Ishikawa (cell line): ENCODE results near the gene ENHO.

Source experiments
- CEBPB ChIP-seq: IDR thresholded peaks from 2 replicates; pipeline ENCODE4 v1.6.1; 2012
- CREB1 ChIP-seq: IDR thresholded peaks from 2 replicates; pipeline ENCODE4 v1.6.1; 2012; ENCODE audit warnings: low read depth
- EGR1 ChIP-seq: IDR thresholded peaks from 2 replicates; pipeline ENCODE4 v1.6.1; 2012
- FOXM1 ChIP-seq: IDR thresholded peaks from 2 replicates; pipeline ENCODE4 v1.6.1; 2012; ENCODE audit warnings: low read depth, borderline replicate concordance
- MAX ChIP-seq: IDR thresholded peaks from 2 replicates; pipeline ENCODE4 v1.6.1; 2012
- NFIC ChIP-seq: IDR thresholded peaks from 2 replicates; pipeline ENCODE4 v1.6.1; 2012
- RAD21 ChIP-seq: IDR thresholded peaks from 2 replicates; pipeline ENCODE4 v1.6.1; 2012; ENCODE audit warnings: low read depth
- REST ChIP-seq: IDR thresholded peaks from 2 replicates; pipeline ENCODE4 v1.6.1; 2012; ENCODE audit warnings: low read depth, mild to moderate bottlenecking
- TAF1 ChIP-seq: IDR thresholded peaks from 2 replicates; pipeline ENCODE4 v1.6.1; 2012; ENCODE audit warnings: low read depth, mild to moderate bottlenecking
- TCF12 ChIP-seq: IDR thresholded peaks from 2 replicates; pipeline ENCODE4 v1.6.1; 2012; ENCODE audit warnings: low read depth
- TEAD4 ChIP-seq: IDR thresholded peaks from 2 replicates; pipeline ENCODE4 v1.6.1; 2012
- USF1 ChIP-seq: IDR thresholded peaks from 2 replicates; pipeline ENCODE4 v1.6.1; 2012
- YY1 ChIP-seq: IDR thresholded peaks from 2 replicates; pipeline ENCODE4 v1.6.1; 2012; ENCODE audit warnings: low read depth
- ZBTB7A ChIP-seq: IDR thresholded peaks from 2 replicates; pipeline ENCODE4 v1.6.1; 2012; ENCODE audit warnings: low read depth

Gene ENHO

GRCh38 chr9:34556949-34557348 lies 34.2 kb upstream of the ENHO start:
- no peak for TF ChIP-seq TEAD4
- no peak for TF ChIP-seq TAF1
- no peak for TF ChIP-seq FOXM1
- TF ChIP-seq REST = no peak
- no peak for TF ChIP-seq ZBTB7A

GRCh38 chr9:34555936-34556525 lies 33.2 kb upstream of the ENHO start:
- TF ChIP-seq RAD21 (no peak), USF1 (no peak), TEAD4 (no peak), CREB1 (no peak), CEBPB (no peak), MAX (no peak), YY1 (no peak), REST (no peak), TCF12 (no peak), TAF1 (no peak), EGR1 (no peak)

GRCh38 chr9:34555500-34555899 lies 32.7 kb upstream of the ENHO start:
- TF ChIP-seq TAF1 = no peak
- no peak for TF ChIP-seq MAX
- no peak for TF ChIP-seq REST

GRCh38 chr9:34555002-34555348 lies 32.2 kb upstream of the ENHO start:
- TF ChIP-seq TCF12 (0 out of 2 replicates have a peak, but pooled peaks have one; percentile 47), NFIC (peak; percentile 91), TEAD4 (peak; percentile 17; the same call in 1 of the 2 replicates), CREB1 (no peak), EGR1 (no peak), YY1 (no peak)

- TF ChIP-seq REST = no peak
- 0 out of 2 replicates have a peak, but pooled peaks have one; percentile 22 for TF ChIP-seq MAX
- TF ChIP-seq CEBPB = no peak
- TF ChIP-seq NFIC = no peak
Measured at GRCh38 chr9:34554211-34555001, 31.6 kb upstream of the ENHO start.
